GM18951 (cell line): ENCODE data around the gene LRRC8D.

Source experiments
- POLR2A ChIP-seq: IDR thresholded peaks from 4 replicates; pipeline ENCODE4 v1.6.1; 2011; ENCODE audit warnings: mild to moderate bottlenecking; ENCODE audit not compliant: insufficient read length, insufficient read depth; ENCODE audit errors: extremely low read depth
- in situ Hi-C: fragments of 300-500 bp; cut with MboI; formaldehyde crosslinking; loops from one replicate; pipeline ENCODE4 v1.12.0; 2022; ENCODE audit warnings: low sequenced_read_pairs, mixed read lengths, inconsistent platforms; ENCODE audit not compliant: unreplicated experiment

The LRRC8D gene

GRCh38 chr1:89876463-89876862, 55.6 kb downstream of the LRRC8D start:
- no peak for TF ChIP-seq POLR2A
- in situ Hi-C loops: no loop called here

GRCh38 chr1:89877756-89878155, 56.9 kb downstream of the LRRC8D start:
- in situ Hi-C loops: no loop called here
- no peak for TF ChIP-seq POLR2A

GRCh38 chr1:89878256-89878655, 57.4 kb downstream of the LRRC8D start:
- TF ChIP-seq POLR2A: no peak
- in situ Hi-C loops: no loop called here

GRCh38 chr1:89880679-89881078, 59.8 kb downstream of the LRRC8D start:
- in situ Hi-C loops: no loop called here
- TF ChIP-seq POLR2A: no peak

- no peak for TF ChIP-seq POLR2A
- in situ Hi-C loops: no loop called here
Observed at GRCh38 chr1:89881415-89882058, 60.7 kb downstream of the LRRC8D start.

GRCh38 chr1:89882348-89883029, 61.7 kb downstream of the LRRC8D start:
- no peak for TF ChIP-seq POLR2A
- in situ Hi-C loops: no loop called here

GRCh38 chr1:89883030-89883379, 62.2 kb downstream of the LRRC8D start:
- in situ Hi-C loops: no loop called here
- no peak for TF ChIP-seq POLR2A

- in situ Hi-C loops: no loop called here
Observed at GRCh38 chr1:89884718-89885596, 64.1 kb downstream of the LRRC8D start.

GRCh38 chr1:89887270-89887669, 66.4 kb downstream of the LRRC8D start:
- TF ChIP-seq POLR2A: no peak
- in situ Hi-C loops: no loop called here

More at GRCh38 chr1:89884718-89885596, 64.1 kb downstream of the LRRC8D start:
- TF ChIP-seq POLR2A: no peak

- in situ Hi-C loops: no loop called here
- TF ChIP-seq POLR2A: no peak
Observed at GRCh38 chr1:89887713-89888112, 66.9 kb downstream of the LRRC8D start.

- TF ChIP-seq POLR2A: no peak
Observed at GRCh38 chr1:89888480-89889322, 67.9 kb downstream of the LRRC8D start.

GRCh38 chr1:89889323-89889615, 68.4 kb downstream of the LRRC8D start:
- no peak for TF ChIP-seq POLR2A
- in situ Hi-C loops: no loop called here

More at GRCh38 chr1:89888480-89889322, 67.9 kb downstream of the LRRC8D start:
- in situ Hi-C loops: no loop called here
